TTC549 (cell line): ENCODE data around the gene LSAMP.
"Not testable (repeated sequence)": the region's sequence is repeated elsewhere in the genome, so short reads cannot be mapped to it uniquely, and the experiment has no call there.

Experiments
- FAIRE-seq: peaks from 2 replicates; lab custom pipeline; 2012; peaks lifted over from hg19 to GRCh38; lab: Jason Lieb, UNC

Gene LSAMP

GRCh38 chr3:115791271-115792153 lies 653.8 kb downstream of the LSAMP start:
- FAIRE-seq, result not testable (repeated sequence)

DNA sequence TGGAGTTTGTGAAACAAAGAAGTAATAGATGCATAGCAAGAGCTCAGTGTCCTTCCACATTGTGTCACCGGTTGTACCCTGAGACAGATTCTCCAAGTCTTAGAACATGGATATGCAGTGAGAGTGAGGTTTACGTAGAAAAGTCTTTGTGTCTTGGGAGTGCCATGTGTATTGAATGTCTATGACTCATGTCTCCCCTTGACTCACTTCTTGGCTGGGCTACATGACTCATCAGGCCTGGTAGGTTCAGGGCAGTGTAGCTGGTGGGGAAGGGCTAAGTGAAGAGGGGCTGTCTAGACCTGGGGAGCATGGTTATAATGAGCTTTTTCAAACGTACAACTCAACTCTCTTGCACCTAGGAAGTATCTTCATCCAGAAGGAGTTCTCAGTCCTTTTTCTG lies 654.5 kb downstream of the LSAMP start:
- no peak for FAIRE-seq

DNA sequence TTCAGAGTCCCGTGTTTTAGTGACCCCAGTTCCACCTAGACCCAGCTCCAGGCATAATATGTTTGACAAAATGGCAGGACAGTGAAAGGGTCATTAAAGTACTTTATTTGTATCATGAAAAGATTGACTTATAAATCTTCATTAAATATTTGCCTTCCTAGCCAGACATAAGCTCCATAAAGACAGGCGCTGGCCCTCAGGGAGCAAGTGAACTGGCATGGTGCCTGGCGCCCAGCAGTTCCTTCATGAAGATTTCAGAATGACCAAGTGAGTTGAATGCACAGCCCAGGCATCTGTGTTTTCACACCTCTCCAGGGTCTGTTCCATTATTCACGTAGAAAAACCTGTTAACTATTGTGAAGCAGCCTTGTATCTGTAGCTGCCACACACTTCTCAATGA lies 655.8 kb downstream of the LSAMP start:
- no peak for FAIRE-seq

DNA sequence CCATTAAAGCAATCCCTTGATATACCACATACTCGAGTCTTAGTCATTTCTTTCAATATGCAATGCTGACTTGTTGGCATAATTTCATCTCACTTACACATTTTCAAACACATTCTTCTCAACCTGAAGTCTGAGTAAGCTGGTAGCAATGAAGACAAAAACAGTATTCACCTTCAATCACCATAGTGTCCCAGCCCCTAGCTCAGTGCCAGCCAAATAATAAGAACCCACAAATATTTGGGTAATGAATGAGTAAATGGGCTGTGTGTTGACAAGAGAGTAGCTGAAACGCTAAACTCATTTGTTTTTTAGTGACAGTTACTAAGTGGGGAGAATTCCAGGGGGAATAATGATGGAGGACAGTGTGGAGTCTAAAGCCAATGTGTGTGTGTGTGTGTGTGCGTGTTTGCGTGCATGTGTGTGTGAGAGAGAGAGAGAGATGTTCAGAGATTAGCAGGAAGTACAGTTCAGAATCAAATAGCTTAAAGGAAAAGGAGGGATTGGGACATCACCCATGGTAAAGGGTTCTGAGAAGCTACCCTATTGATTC lies 656.3 kb downstream of the LSAMP start:
- FAIRE-seq, result no peak

DNA sequence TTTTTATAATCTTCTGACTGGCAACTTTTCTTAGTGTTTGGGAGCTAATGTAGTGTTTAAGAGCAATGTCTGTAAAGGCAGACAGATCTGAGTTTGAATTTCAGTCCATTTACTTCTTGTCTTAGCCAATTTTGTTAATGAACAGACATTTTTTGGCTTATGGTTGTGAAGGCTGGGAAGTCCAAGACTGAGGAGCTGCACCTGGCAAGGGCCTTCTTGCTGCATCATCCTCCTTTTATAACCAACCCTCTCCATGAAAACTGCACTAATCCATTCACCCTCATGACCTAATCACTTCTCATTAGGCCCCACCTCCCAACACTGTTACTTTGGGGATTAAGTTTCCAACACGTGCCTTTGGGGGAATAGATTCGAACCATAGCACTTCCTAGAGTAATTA lies 657.5 kb downstream of the LSAMP start:
- FAIRE-seq, result no peak

DNA sequence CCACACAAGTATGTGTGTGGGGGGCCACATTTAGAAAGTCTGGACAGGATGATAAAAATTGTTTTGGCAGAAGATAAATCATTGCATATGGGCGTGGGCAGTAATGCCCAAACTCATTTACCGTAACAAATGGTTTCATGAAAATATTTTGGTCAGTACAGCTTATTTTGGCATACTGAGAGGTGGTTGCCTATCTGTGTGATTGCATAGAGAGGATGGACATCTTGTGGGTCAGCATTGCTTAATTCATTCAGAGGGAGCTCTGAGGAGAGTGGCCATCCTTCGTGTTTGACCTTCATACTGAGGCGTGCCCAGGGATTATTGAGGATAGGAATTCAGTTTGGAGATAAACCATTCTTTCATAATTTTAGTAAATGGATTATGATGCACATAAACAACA lies 659.5 kb downstream of the LSAMP start:
- FAIRE-seq, result no peak

DNA sequence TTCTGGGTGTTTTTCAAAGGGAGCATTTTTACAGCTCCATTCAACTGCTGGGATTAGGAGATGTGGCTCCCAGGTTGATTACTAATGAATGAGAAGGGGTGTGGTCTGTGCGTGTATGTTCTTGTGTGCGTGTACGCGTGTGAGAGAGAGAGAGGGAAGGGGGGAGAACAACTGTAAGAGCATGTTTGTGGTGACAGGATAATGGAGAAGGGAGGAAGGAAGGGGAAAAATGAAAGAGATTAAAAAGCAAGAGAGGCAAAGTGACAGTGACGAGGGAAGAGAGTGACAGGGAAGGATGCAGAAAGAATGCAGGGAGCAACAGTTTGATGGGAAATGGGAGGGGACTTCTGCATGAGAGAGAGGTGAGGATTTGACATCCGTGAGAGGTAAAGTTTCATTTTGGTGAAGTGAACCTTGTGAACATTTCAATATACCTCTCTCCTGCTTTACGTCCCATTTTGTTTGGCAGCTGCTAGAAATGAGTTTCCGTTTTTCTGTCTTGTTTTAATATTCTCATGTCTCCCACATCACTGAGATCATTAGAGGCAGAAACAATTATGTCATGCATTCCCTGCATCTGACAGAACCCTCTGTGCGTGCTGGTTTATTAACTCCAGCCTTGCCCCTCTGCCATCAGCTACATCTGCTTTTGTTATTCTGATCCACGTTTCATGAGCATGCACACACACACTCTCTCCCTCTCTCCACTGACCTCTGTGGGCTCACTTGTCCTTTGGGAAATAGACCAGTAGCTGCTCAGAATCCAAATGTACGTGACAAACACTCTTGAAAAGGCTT lies 660.3 kb downstream of the LSAMP start:
- FAIRE-seq, result no peak

- FAIRE-seq, result no peak
Observed at GRCh38 chr3:115783938-115784738, 661.1 kb downstream of the LSAMP start.

- not testable (repeated sequence) for FAIRE-seq
Observed at GRCh38 chr3:115783426-115783825, 661.9 kb downstream of the LSAMP start.

DNA sequence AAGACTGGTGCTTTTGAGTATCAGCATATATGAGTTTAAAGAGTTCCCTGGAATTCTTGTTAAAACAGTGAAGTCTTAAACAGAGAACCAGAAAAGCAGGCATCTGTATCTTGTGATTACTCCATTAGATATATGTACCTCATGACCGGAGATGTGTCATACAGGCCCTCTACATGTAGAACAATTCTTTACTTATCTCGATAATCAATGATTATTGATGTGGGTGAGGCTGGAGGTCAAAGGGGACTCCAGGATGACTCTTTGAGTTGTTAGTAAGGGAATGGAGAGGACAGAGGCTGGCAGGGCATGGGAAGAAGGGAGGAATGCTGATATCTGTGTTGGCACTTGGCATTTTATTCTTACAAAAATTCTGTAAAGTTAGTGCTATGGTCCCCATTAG lies 666.3 kb downstream of the LSAMP start:
- FAIRE-seq, result no peak

DNA sequence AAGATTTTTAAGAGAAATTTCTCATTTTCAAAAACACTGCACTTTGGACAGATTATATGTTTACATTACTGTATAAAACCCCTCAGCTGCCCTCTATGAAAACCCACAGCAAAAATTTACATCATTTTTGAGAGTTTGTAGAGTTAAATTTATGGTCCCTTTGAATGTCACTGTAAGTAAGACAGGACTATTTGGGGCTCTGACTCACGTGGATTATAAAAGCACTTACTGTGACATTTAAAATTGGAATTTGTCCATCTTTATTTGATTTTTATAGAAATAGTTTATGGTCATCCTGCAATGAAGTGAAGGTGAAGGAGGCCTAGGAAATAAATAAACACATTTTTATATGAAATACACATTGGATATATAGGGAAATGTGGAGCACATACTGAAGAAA lies 672.3 kb downstream of the LSAMP start:
- FAIRE-seq, result no peak

DNA sequence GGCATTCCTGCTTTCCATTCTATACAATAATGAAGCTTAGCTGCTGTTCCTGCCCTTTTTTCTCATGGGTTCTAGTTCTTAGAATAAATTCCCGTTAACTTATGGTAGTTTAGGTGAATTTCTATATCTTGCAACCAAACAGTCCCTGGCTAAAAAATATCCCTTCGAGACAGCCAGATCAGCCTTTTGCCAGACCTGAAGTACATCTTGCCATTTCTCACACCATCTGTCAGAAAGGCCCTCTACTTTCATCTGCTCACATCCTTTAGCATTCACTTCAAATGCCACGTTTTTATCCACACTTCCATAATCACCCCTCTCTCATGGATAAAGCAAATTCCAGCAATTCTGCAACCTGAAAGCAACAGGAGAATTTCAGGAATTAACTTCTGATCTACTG lies 676.6 kb downstream of the LSAMP start:
- no peak for FAIRE-seq

DNA sequence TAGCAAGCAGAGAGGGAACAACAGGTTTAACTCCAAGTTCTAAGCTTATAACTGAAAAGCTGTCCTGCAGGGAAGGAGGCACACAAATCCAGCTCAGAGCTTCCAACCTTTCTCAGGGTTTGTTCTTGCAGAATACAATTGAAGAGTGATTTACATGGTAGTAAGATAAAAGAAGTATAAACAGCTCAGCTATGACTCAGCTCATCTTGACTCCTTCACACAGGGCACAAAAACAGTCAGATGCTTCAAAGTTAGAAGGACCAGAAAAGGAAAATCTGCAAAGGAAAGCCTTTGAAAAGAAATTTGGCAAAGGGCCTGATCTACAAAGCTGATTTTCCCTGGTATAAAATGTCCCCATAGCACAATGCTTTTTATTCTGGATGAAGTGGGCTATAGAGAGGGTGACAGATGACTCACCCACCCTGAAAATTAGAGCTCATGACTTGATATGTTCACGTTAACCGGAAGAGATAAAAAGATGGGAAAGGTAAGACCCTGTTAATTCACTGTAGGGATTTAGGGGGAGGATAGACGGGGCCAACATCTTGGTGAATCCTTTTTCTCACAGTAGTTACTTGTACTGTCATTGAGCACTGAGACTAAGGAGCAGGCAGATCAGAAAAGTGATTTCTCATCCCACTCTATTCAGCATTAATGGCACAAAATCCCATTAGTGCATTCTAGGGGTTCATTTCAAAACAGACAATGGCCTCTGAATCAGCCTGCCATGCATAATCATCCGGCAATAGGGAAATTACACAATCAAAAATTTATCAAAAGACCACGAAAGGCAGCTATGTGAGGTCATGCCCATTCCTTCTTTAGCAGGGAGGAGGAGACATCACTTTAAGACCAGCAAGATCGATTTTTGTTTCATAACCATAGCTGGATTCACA lies 678.5 kb downstream of the LSAMP start:
- no peak for FAIRE-seq

DNA sequence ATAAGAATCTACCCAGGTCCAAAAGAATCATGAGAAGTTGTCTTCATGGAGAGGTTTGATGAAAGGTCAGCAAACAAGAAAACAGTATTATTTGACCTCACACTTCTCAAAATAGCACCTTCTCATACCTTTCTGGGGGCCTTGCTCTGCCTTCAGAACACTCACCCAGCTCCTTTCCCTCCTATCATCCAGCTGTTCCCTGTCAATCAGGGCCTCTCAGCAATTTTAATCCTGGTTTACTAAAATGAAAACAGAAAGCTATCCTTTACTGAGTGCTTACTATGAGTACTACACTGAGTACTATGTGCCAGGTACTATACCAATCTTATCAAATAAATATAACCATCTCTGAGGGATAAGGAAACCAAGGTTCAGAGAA lies 683.4 kb downstream of the LSAMP start:
- FAIRE-seq, result no peak

DNA sequence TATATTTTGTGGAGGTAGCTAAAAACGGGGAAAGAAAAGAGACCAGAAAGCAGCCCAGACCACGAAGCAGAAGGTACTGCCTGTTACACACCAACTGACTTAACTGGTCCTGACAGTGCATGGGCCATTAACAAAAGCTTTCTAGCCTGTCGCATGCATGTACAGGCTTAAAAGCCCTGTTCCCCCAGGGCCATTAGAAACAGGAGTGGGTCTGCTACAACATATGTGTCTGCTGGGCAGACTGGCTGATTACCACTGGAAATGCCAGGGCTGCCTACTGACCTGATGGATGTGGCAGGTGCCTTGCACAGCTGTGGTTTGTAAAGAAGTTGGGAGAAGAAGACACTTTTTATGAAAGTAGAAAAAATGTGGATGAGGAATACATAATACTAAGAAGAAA lies 684.6 kb downstream of the LSAMP start:
- FAIRE-seq, result no peak

DNA sequence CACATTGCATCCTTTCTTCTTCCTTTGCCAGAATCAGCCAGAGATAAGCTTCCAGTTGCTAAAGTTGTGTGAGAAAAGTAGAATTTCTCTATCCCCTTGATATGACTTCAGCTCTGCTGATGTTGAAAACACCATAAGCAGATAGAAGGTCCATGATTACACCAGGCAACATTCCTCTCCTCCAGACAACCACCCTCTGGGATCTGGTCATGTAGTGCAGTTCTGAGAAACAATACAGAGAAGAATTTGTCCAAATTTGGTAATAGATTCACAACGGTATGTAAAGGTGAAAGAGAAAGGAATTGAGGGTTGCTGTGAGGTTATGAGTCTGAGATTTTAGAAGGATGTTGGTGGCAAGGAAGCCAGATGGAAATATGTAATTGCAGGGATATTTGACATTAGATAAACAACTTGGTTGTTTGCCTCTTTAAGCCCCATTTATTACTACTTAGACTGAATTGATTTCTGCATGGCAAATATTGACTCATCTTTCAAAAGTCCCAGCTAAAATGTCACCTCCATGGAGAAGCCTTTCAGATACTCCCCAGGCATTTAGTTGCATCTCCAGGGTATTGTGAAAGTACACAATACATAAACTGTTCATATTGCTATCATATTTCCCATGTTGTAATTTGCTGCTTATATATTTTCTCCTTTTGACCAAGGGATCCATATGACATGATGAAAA lies 687.1 kb downstream of the LSAMP start:
- FAIRE-seq, result no peak

DNA sequence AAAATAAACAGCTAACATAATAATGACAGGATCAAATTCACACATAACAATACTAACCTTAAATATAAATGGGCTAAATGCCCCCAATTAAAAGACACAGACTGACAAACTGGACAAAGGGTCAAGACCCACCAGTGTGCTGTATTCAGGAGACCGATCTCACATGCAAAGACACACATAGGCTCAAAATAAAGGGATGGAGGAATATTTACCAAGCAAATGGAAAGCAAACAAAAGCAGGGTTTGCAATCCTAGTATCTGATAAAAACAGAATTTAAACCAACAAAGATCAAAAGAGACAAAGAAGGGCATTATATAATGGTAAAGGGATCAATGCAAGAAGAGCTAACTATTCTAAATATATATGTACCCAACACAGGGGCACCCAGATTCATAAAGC lies 692.3 kb downstream of the LSAMP start:
- FAIRE-seq, result not testable (repeated sequence)
